A549 (cell line): ENCODE results near the gene RAMP1. TPM values are rescaled to one million over a fixed set of nuclear protein-coding genes. Genes with fewer than 3 reads are reported as not detected.

Experiments used
- ATAC-seq, 2 experiments: fragments of 200-7000 bp in 1 of 2; fragments of >200 bp in 1 of 2; cut with Nextera tagmentation in 1 of 2; cut with Tn5 transposase in 1 of 2; 3 replicates each; pipeline versions ENCODE4 v1.8.0 to v1.9.1; 2018 to 2020; ENCODE audit warnings: mild to moderate bottlenecking in 1 of 2, moderate library complexity in 1 of 2
- CTCF ChIA-PET: fragments of 300-600 bp; sonication (Branson Sonifier 250); formaldehyde crosslinking; extraction: SDS; loops from one replicate; lab custom pipeline; 2021; ENCODE audit warnings: antibody characterized with exemption, inconsistent platforms; lab: Yijun Ruan, JAX
- POLR2A ChIA-PET: fragments of 350-600 bp; formaldehyde crosslinking; extraction: SDS; loops from one replicate; lab custom pipeline; 2021; ENCODE audit warnings: antibody characterized with exemption, inconsistent platforms; lab: Yijun Ruan, JAX
- DNase-seq, 2 experiments: peaks; one replicate each; pipeline versions ENCODE4 v3.0.0 to v3.0.0-alpha.2; 2011 to 2016; ENCODE audit warnings: low read depth in 1 of 2, low spot score in 1 of 2
- FAIRE-seq: peaks from 2 replicates; lab custom pipeline; 2011; peaks lifted over from hg19 to GRCh38; lab: Jason Lieb, UNC
- H3K27ac ChIP-seq, 2 experiments: fragments of >200 bp; sonication (Bioruptor Twin); formaldehyde crosslinking; 3 replicates each; pipeline ENCODE4 v1.5.1; 2016 to 2017
- H3K4me1 ChIP-seq: fragments of >200 bp; sonication (Bioruptor Twin); formaldehyde crosslinking; 3 replicates; pipeline ENCODE4 v1.6.1; 2016
- H3K4me2 ChIP-seq: fragments of >200 bp; sonication (Bioruptor Twin); formaldehyde crosslinking; 3 replicates; pipeline ENCODE4 v1.6.1; 2016
- H3K4me3 ChIP-seq: fragments of >200 bp; sonication (Bioruptor Twin); formaldehyde crosslinking; 3 replicates; pipeline ENCODE4 v1.5.1; 2016
- H3K9me3 ChIP-seq: fragments of >200 bp; sonication (Bioruptor Twin); formaldehyde crosslinking; 3 replicates; pipeline ENCODE4 v1.6.1; 2016
- CEBPB ChIP-seq, 2 experiments: fragments of >200 bp in 1 of 2; sonication (Bioruptor Twin) in 1 of 2; formaldehyde crosslinking in 1 of 2; IDR thresholded peaks; 2 replicates each; pipeline ENCODE4 v1.6.1; 2012 to 2016
- CHD2 ChIP-seq: fragments of 150-350 bp; IDR thresholded peaks from 2 replicates; pipeline ENCODE4 v1.6.1; 2014; ENCODE audit warnings: low read length; ENCODE audit not compliant: partially characterized antibody
- ESRRA ChIP-seq: fragments of 150-350 bp; IDR thresholded peaks from 2 replicates; pipeline ENCODE4 v1.6.1; 2014; ENCODE audit warnings: mild to moderate bottlenecking, low read length, borderline replicate concordance
- FOSB ChIP-seq: fragments of 250-450 bp; sonication (Bioruptor Pico); IDR thresholded peaks from 2 replicates; pipeline ENCODE4 v1.5.0; 2020; ENCODE audit warnings: mild to moderate bottlenecking, moderate library complexity
- FOSL2 ChIP-seq, 2 experiments: fragments of 450-650 bp in 1 of 2; fragments of >200 bp in 1 of 2; sonication (Bioruptor Twin) in 1 of 2; formaldehyde crosslinking; IDR thresholded peaks; 2 replicates each; pipeline versions ENCODE4 v1.5.0 to v1.6.1; 2016 to 2020; ENCODE audit warnings: mild to moderate bottlenecking in 1 of 2, moderate library complexity in 1 of 2
- FOXS1 ChIP-seq: fragments of 250-450 bp; sonication (Bioruptor Pico); IDR thresholded peaks from 2 replicates; pipeline ENCODE4 v1.5.0; 2020; ENCODE audit warnings: mild to moderate bottlenecking, moderate library complexity
- HDAC2 ChIP-seq: fragments of 200-600 bp; sonication (generic); IDR thresholded peaks from 2 replicates; pipeline ENCODE4 v1.6.1; 2016
- HOXA7 ChIP-seq: fragments of 250-450 bp; sonication (Bioruptor Pico); IDR thresholded peaks from 2 replicates; pipeline ENCODE4 v1.5.0; 2020; ENCODE audit warnings: mild to moderate bottlenecking, moderate library complexity
- JUNB ChIP-seq: fragments of >200 bp; sonication (Bioruptor Twin); formaldehyde crosslinking; IDR thresholded peaks from 2 replicates; pipeline ENCODE4 v1.6.1; 2016
- KDM1A ChIP-seq: fragments of 200-600 bp; sonication (generic); IDR thresholded peaks from 2 replicates; pipeline ENCODE4 v1.6.1; 2016; ENCODE audit warnings: low read depth, mild to moderate bottlenecking
- MAFK ChIP-seq: fragments of 450-650 bp; IDR thresholded peaks from 2 replicates; pipeline ENCODE4 v1.6.1; 2014; ENCODE audit not compliant: partially characterized antibody
- MYC ChIP-seq: IDR thresholded peaks from 2 replicates; pipeline ENCODE4 v1.6.1; 2012; ENCODE audit warnings: mild to moderate bottlenecking, inconsistent platforms, low read length, improper control_type of control experiment, borderline replicate concordance
- NFE2L2 ChIP-seq: fragments of 150-350 bp; conservative IDR thresholded peaks from 2 replicates; pipeline ENCODE4 v1.6.1; 2014; ENCODE audit warnings: low read length
- PHF8 ChIP-seq: fragments of 200-600 bp; sonication (generic); IDR thresholded peaks from 2 replicates; pipeline ENCODE4 v1.6.1; 2016; ENCODE audit warnings: low read depth, mild to moderate bottlenecking, antibody characterized with exemption, moderate library complexity, borderline replicate concordance
- POLR2A ChIP-seq: IDR thresholded peaks from 2 replicates; pipeline ENCODE4 v1.6.1; 2012; ENCODE audit warnings: mild to moderate bottlenecking, low read length
- RAD21 ChIP-seq, 2 experiments: fragments of >200 bp in 1 of 2; sonication (Bioruptor Twin) in 1 of 2; formaldehyde crosslinking in 1 of 2; IDR thresholded peaks in 1 of 2; conservative IDR thresholded peaks in 1 of 2; 2 replicates in 1 of 2; 3 replicates in 1 of 2; pipeline ENCODE4 v1.6.1; 2012 to 2018; ENCODE audit warnings: inconsistent platforms in 1 of 2
- RARB ChIP-seq: fragments of 250-450 bp; sonication (Bioruptor Pico); IDR thresholded peaks from 2 replicates; pipeline ENCODE4 v1.8.0; 2021; ENCODE audit warnings: mild to moderate bottlenecking, moderate library complexity
- RFX5 ChIP-seq: fragments of 450-650 bp; IDR thresholded peaks from 2 replicates; pipeline ENCODE4 v1.7.1; 2014; ENCODE audit warnings: antibody characterized with exemption, mild to moderate bottlenecking, moderate library complexity
- RNF2 ChIP-seq: fragments of 200-600 bp; sonication (generic); IDR thresholded peaks from 2 replicates; pipeline ENCODE4 v1.6.1; 2016; ENCODE audit warnings: low read depth, mild to moderate bottlenecking, antibody characterized with exemption, moderate library complexity, borderline replicate concordance
- TFCP2L1 ChIP-seq: fragments of 250-450 bp; sonication (Bioruptor Pico); IDR thresholded peaks from 2 replicates; pipeline ENCODE4 v1.5.0; 2021; ENCODE audit warnings: mild to moderate bottlenecking
- TP53 ChIP-seq: fragments of 250-450 bp; sonication (Bioruptor Pico); IDR thresholded peaks from 2 replicates; pipeline ENCODE4 v1.5.0; 2021; ENCODE audit warnings: mild to moderate bottlenecking, moderate library complexity
- ZNF302 ChIP-seq: fragments of 250-450 bp; sonication (Bioruptor Pico); IDR thresholded peaks from 2 replicates; pipeline ENCODE4 v1.9.0; 2021; ENCODE audit warnings: inconsistent platforms, mild to moderate bottlenecking, moderate library complexity
- ZSCAN20 ChIP-seq: fragments of 250-450 bp; sonication (Bioruptor Pico); IDR thresholded peaks from 2 replicates; pipeline ENCODE4 v1.8.0; 2022; ENCODE audit warnings: mild to moderate bottlenecking, moderate library complexity
- WGBS: methylation state at CpG from one replicate; pipeline ENCODE4 v1.1.6; 2017; ENCODE audit errors: missing lambda C conversion rate; 5-methylcytosine and 5-hydroxymethylcytosine counted together
- polyA plus RNA-seq, 4 experiments: library from polyadenylated mRNA; depleted of rRNA in 3 of 4; stranded (reverse); fragments of >200 nt; fragmentation: RNase III in 1 of 4; extraction: RNeasy Plus Mini Kit Qiagen cat#74134 plus additional on column Dnase treatment in 1 of 4; gene quantifications; 2 replicates in 3 of 4; 3 replicates in 1 of 4; pipeline ENCODE4 v1.2.3, GENCODE V29; 2011 to 2017
- TF ChIP-seq, protein P1 (sequence below): fragments of 150-350 bp; IDR thresholded peaks from 2 replicates; pipeline ENCODE4 v1.6.1; 2014; ENCODE audit warnings: low read depth, mild to moderate bottlenecking, low read length
- TF ChIP-seq, protein P2 (sequence below): fragments of 250-450 bp; sonication (Bioruptor Pico); IDR thresholded peaks from 2 replicates; pipeline ENCODE4 v1.5.0; 2020; ENCODE audit warnings: low read depth, mild to moderate bottlenecking, moderate library complexity
- TF ChIP-seq, protein P3 (sequence below): fragments of >200 bp; sonication (Bioruptor Twin); formaldehyde crosslinking; IDR thresholded peaks from 3 replicates; pipeline ENCODE4 v1.5.1; 2016

The RAMP1 gene
- polyA plus RNA-seq, 2 of the 4 experiments (the other 2 are of a cell fraction): not detected

- no peak for TF ChIP-seq JUNB
- TF ChIP-seq RARB (CRISPR knock-in tag): no peak
Observed at GRCh38 chr2:237952851-237953250, 93.4 kb downstream of the RAMP1 start (continued).

DNA sequence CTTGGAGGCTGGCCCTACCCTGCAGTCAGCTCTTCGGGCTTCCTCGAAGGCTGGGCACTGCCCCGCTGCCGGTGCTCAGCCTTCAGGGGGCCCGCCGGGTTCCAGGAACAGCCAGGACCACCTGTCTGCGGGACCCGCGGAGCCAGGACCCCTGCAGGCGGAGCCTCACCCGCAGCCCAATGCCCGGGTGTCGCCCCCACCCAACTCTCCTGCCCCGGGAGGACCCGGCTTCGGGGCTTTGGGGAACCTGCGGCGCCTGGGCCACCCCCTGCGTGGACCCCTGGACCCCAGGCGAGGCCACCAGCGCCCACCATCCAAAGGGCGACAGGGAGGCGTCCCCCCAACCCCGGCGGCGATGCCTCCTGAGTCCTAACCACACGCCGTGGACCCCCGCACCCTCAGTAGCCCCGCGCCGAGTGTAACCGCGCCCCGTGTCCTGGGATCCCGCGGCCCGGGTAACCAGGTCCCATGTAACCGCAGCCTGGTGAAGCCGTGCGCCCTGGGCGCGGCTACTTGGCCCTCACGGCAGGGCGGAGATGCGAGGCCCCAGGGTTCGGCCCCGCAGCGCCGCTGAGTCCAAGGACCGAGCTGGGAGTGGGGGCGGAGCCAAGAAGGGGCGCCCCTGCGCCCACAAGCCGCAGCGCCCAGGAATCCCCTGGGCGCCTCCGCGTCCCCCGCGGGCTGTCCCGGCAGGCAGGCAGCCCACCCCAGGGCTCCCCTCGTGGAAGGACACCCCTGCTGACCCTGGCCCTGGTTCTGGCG is 96.4 kb downstream of the RAMP1 start:
- no peak overlapping the region for H3K4me3 ChIP-seq
- WGBS: 53% methylated on average over 11 of the region's 64 CpGs
- peak overlapping the region; percentile 37; the same call in 1 of the 3 replicates for H3K4me2 ChIP-seq
- no peak for FAIRE-seq
- DNase-seq: no peak
- CTCF ChIA-PET: interaction anchor here (1.6 to 1.7 kb wide), 2 partner anchors 8 to 13 kb away, joined by 3 to 6 read pairs; no protein-coding TSS in a partner anchor
- no peaks in the 10 kb centered on the region for H3K4me1 ChIP-seq
- POLR2A ChIA-PET: no interaction called here
- peak in 1 of 2 experiments; percentile 35; a peak in 2 of 6 replicates for ATAC-seq
- no peaks in the 10 kb centered on the region for H3K9me3 ChIP-seq
- H3K27ac ChIP-seq: no peak overlapping the region
- no peak for TF ChIP-seq ZNF302 (CRISPR knock-in tag)
- no peak for TF ChIP-seq ESRRA
- TF ChIP-seq KDM1A: no peak
- no peak for TF ChIP-seq MAFK
- no peak for TF ChIP-seq TFCP2L1 (CRISPR knock-in tag)
- no peak for TF ChIP-seq RNF2
- TF ChIP-seq NFE2L2: no peak

GRCh38 chr2:237956402-237956736 is 96.9 kb downstream of the RAMP1 start:
- no peak overlapping the region for H3K27ac ChIP-seq
- CTCF ChIA-PET: interaction anchor here (1.6 to 1.7 kb wide), 2 partner anchors 9 to 13 kb away, joined by 3 to 6 read pairs; no protein-coding TSS in a partner anchor
- TF ChIP-seq POLR2A (no peak), CEBPB (IDR thresholded peaks at IDR 0.05) (no peak), PHF8 (no peak), RAD21 (conservative IDR thresholded peaks at IDR 0.05 in 1 of 2, IDR thresholded peaks at IDR 0.05 in 1 of 2) (no peak), HOXA7 (CRISPR knock-in tag) (no peak), ZSCAN20 (CRISPR knock-in tag) (no peak), HDAC2 (no peak), RARB (CRISPR knock-in tag) (no peak), FOSB (no peak), MAFK (no peak)
- TF ChIP-seq, all 56 proteins: peak for 0
- no peak overlapping the region for H3K4me2 ChIP-seq
- WGBS: 87% methylated on average over 6 of the region's 23 CpGs
- POLR2A ChIA-PET: no interaction called here
- FAIRE-seq: no peak
- H3K4me1 ChIP-seq: no peaks in the 10 kb centered on the region
- H3K9me3 ChIP-seq: 0 out of 3 replicates have a peak, but pooled peaks cover under 1% of the 10 kb centered on the region
- H3K4me3 ChIP-seq: no peak overlapping the region
- ATAC-seq: no peak
- DNase-seq: no peak

- 37% methylated on average over 5 of the region's 5 CpGs for WGBS
- H3K27ac ChIP-seq: no peak overlapping the region
- POLR2A ChIA-PET: no interaction called here
- H3K4me3 ChIP-seq: no peak overlapping the region
- no peaks in the 10 kb centered on the region for H3K4me1 ChIP-seq
- DNase-seq (no peak), ATAC-seq (no peak), FAIRE-seq (no peak)
- CTCF ChIA-PET: no interaction called here
- no peak overlapping the region for H3K4me2 ChIP-seq
- H3K9me3 ChIP-seq: peaks cover 17% of the 10 kb centered on the region
- TF ChIP-seq HDAC2: no peak
- no peak for TF ChIP-seq CHD2
- TF ChIP-seq CEBPB (IDR thresholded peaks at IDR 0.05): no peak
- TF ChIP-seq, protein P1, sequence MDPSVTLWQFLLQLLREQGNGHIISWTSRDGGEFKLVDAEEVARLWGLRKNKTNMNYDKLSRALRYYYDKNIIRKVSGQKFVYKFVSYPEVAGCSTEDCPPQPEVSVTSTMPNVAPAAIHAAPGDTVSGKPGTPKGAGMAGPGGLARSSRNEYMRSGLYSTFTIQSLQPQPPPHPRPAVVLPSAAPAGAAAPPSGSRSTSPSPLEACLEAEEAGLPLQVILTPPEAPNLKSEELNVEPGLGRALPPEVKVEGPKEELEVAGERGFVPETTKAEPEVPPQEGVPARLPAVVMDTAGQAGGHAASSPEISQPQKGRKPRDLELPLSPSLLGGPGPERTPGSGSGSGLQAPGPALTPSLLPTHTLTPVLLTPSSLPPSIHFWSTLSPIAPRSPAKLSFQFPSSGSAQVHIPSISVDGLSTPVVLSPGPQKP: no peak
- no peak for TF ChIP-seq RFX5
- no peak for TF ChIP-seq FOSL2 (IDR thresholded peaks at IDR 0.05)
- no peak for TF ChIP-seq FOSL2 (CRISPR knock-in tag; IDR thresholded peaks at IDR 0.05)
- no peak for TF ChIP-seq FOXS1 (CRISPR knock-in tag)
- no peak for TF ChIP-seq RAD21 (conservative IDR thresholded peaks at IDR 0.05 in 1 of 2, IDR thresholded peaks at IDR 0.05 in 1 of 2)
- TF ChIP-seq, protein P2, sequence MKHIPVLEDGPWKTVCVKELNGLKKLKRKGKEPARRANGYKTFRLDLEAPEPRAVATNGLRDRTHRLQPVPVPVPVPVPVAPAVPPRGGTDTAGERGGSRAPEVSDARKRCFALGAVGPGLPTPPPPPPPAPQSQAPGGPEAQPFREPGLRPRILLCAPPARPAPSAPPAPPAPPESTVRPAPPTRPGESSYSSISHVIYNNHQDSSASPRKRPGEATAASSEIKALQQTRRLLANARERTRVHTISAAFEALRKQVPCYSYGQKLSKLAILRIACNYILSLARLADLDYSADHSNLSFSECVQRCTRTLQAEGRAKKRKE (CRISPR knock-in tag): no peak
- no peak for TF ChIP-seq MYC
- no peak for TF ChIP-seq TFCP2L1 (CRISPR knock-in tag)
- no peak for TF ChIP-seq MAFK
- TF ChIP-seq, protein P3, sequence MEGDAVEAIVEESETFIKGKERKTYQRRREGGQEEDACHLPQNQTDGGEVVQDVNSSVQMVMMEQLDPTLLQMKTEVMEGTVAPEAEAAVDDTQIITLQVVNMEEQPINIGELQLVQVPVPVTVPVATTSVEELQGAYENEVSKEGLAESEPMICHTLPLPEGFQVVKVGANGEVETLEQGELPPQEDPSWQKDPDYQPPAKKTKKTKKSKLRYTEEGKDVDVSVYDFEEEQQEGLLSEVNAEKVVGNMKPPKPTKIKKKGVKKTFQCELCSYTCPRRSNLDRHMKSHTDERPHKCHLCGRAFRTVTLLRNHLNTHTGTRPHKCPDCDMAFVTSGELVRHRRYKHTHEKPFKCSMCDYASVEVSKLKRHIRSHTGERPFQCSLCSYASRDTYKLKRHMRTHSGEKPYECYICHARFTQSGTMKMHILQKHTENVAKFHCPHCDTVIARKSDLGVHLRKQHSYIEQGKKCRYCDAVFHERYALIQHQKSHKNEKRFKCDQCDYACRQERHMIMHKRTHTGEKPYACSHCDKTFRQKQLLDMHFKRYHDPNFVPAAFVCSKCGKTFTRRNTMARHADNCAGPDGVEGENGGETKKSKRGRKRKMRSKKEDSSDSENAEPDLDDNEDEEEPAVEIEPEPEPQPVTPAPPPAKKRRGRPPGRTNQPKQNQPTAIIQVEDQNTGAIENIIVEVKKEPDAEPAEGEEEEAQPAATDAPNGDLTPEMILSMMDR: no peak
- TF ChIP-seq ESRRA: no peak
- TF ChIP-seq FOSB: no peak
- no peak for TF ChIP-seq TP53 (CRISPR knock-in tag)
- TF ChIP-seq HOXA7 (CRISPR knock-in tag): no peak
Observed at GRCh38 chr2:237961637-237962036, 102.2 kb downstream of the RAMP1 start.
